Naive thymus-derived CD4-positive, alpha-beta T cell (primary cell): Measurements from ENCODE around the gene DMD. TPM values are rescaled to one million over a fixed set of nuclear protein-coding genes. Genes with fewer than 3 reads are reported as not detected.

ENCODE experiments used
- ATAC-seq: fragments of 150-1000 bp; cut with Tn5 transposase; 2 replicates; pipeline ENCODE4 v1.10.0; 2021; ENCODE audit warnings: mild to moderate bottlenecking, moderate library complexity
- CTCF ChIA-PET: fragments of 350-600 bp; sonication (Branson Sonifier 250); formaldehyde crosslinking; loops from one replicate; lab custom pipeline; 2021; ENCODE audit warnings: antibody characterized with exemption; lab: Charles Lee
- POLR2A ChIA-PET: fragments of 350-600 bp; sonication (Branson Sonifier 250); formaldehyde crosslinking; loops from one replicate; lab custom pipeline; 2021; ENCODE audit warnings: antibody characterized with exemption, inconsistent platforms; lab: Charles Lee
- DNase-seq, 9 donors: peaks; one replicate each; pipeline versions ENCODE4 v3.0.0 to v3.0.0-alpha.2; 2020 to 2022; ENCODE audit warnings: mixed read lengths in 1 of 9
- H3K27ac ChIP-seq: one replicate; pipeline ENCODE4 v1.7.0; 2013; ENCODE audit warnings: mild to moderate bottlenecking, low read depth, low read length, moderate library complexity
- H3K27me3 ChIP-seq, 2 donors: one replicate each; pipeline ENCODE4 v1.7.0; 2013; ENCODE audit warnings: low read length in 2 of 2, mild to moderate bottlenecking in 2 of 2, moderate library complexity in 2 of 2; ENCODE audit not compliant: control insufficient read depth in 2 of 2, insufficient read depth in 2 of 2
- H3K36me3 ChIP-seq, 3 experiments: 1 replicate in 2 of 3; 2 replicates in 1 of 3; pipeline ENCODE4 v1.7.0; 2013; ENCODE audit warnings: low read length in 3 of 3, mild to moderate bottlenecking in 3 of 3, moderate library complexity in 1 of 3; ENCODE audit not compliant: insufficient read depth in 3 of 3, control insufficient read depth in 2 of 3
- H3K4me1 ChIP-seq, 2 donors: one replicate each; pipeline ENCODE4 v1.7.0; 2013; ENCODE audit warnings: low read length in 2 of 2, mild to moderate bottlenecking in 2 of 2, moderate library complexity in 1 of 2; ENCODE audit not compliant: control insufficient read depth in 2 of 2, insufficient read depth in 2 of 2
- H3K4me3 ChIP-seq: 2 replicates; pipeline ENCODE4 v1.7.0; 2013; ENCODE audit warnings: mild to moderate bottlenecking, low read length
- H3K9me3 ChIP-seq, 3 experiments: 1 replicate in 2 of 3; 2 replicates in 1 of 3; pipeline ENCODE4 v1.7.0; 2013; ENCODE audit warnings: low read length in 3 of 3; ENCODE audit not compliant: control insufficient read depth in 2 of 3
- H3K27ac Mint-ChIP-seq, 9 donors: one replicate each; pipeline ENCODE4 v1.8.0; 2020 to 2022; ENCODE audit warnings: mixed read lengths in 9 of 9, mild to moderate bottlenecking in 8 of 9, moderate library complexity in 5 of 9, inconsistent platforms in 2 of 9
- H3K27me3 Mint-ChIP-seq, 5 donors: one replicate each; pipeline ENCODE4 v1.8.0; 2021 to 2022; ENCODE audit warnings: mixed read lengths in 5 of 5, mild to moderate bottlenecking in 1 of 5
- H3K36me3 Mint-ChIP-seq, 5 donors: one replicate each; pipeline ENCODE4 v1.8.0; 2020 to 2022; ENCODE audit warnings: mixed read lengths in 5 of 5, mild to moderate bottlenecking in 3 of 5, inconsistent platforms in 1 of 5
- H3K4me1 Mint-ChIP-seq, 7 donors: one replicate each; pipeline ENCODE4 v1.8.0; 2020 to 2022; ENCODE audit warnings: mixed read lengths in 7 of 7, mild to moderate bottlenecking in 3 of 7, inconsistent platforms in 1 of 7
- H3K4me3 Mint-ChIP-seq, 10 donors: one replicate each; pipeline ENCODE4 v1.8.0; 2020 to 2022; ENCODE audit warnings: mild to moderate bottlenecking in 10 of 10, mixed read lengths in 10 of 10, moderate library complexity in 6 of 10, inconsistent platforms in 2 of 10
- H3K9me3 Mint-ChIP-seq, 11 donors: one replicate each; pipeline ENCODE4 v1.8.0; 2020 to 2022; ENCODE audit warnings: mixed read lengths in 11 of 11, mild to moderate bottlenecking in 4 of 11, inconsistent platforms in 1 of 11, moderate library complexity in 1 of 11
- intact Hi-C, 2 donors: fragments of 100-400 bp; cut with micrococcal nuclease; formaldehyde crosslinking; loops; one replicate each; pipeline ENCODE4 v1.15.1; 2023
- polyA plus RNA-seq, 2 donors: library from polyadenylated mRNA; unstranded; fragments of 300-500 nt; fragmentation: Illumina TruSeq; gene quantifications; one replicate each; pipeline ENCODE4 v1.2.3, GENCODE V29; 2021
- total RNA-seq, 6 experiments: library from RNA in 5 of 6; stranded (reverse) in 5 of 6; gene quantifications; 1 replicate in 5 of 6; 2 replicates in 1 of 6; pipeline ENCODE4 v1.2.3 and lab custom pipeline; 2021 to 2026

Gene DMD
- total and polyA plus RNA-seq, 7 experiments from 2014 or later: 0.02 to 4.9 (median 0.28) TPM; not detected in 3

DNA sequence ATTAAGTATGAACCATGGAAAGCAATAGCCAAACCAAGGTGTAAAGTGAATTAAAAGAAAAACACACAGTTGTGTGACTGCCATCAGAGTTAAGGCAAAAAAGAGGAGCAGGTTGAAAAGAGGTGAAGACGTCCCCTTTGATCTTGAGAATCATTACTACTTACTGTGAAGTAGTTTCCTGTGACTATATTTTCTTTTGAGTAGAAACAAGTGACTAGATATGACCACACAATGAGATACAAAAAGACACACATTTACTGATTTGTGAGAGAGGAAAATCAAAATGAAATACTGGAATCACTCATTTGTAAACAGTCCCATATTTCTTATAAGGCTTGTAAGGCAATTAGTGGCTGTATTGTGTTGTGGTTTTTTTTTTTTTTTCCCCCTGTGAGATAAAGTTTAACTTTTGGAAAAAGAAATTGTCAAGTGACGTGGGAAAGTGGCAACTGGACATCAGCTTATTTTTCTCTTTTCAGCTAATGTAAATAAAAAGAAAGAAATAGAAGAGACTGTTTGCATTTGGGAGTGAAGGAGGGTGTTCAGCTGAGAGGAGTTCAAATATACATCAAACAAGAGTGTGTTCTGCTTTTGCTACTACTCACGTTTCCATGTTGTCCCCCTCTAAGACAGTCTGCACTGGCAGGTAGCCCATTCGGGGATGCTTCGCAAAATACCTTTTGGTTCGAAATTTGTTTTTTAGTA is 2033.1 kb downstream of the DMD start:
- Histone ChIP-seq H3K4me1 (no peaks in the 10 kb centered on the region), H3K27ac (no peak overlapping the region), H3K27me3 (no peaks in the 10 kb centered on the region), H3K9me3 (no peaks in the 10 kb centered on the region), H3K4me3 (no peak overlapping the region), H3K36me3 (no peaks in the 10 kb centered on the region)
- POLR2A ChIA-PET: no interaction called here
- intact Hi-C loops: no loop called here
- DNase-seq (no peak), ATAC-seq (no peak)
- Mint-ChIP-seq H3K27ac (no peak overlapping the region), H3K4me1 (peaks cover 0 to 3% (median 0%) of the 10 kb centered on the region in 7 donors), H3K36me3 (no peaks in the 10 kb centered on the region), H3K9me3 (no peaks in the 10 kb centered on the region), H3K4me3 (no peak overlapping the region), H3K27me3 (peaks cover 0 to 3% (median 0%) of the 10 kb centered on the region in 5 donors)
- CTCF ChIA-PET: no interaction called here

DNA sequence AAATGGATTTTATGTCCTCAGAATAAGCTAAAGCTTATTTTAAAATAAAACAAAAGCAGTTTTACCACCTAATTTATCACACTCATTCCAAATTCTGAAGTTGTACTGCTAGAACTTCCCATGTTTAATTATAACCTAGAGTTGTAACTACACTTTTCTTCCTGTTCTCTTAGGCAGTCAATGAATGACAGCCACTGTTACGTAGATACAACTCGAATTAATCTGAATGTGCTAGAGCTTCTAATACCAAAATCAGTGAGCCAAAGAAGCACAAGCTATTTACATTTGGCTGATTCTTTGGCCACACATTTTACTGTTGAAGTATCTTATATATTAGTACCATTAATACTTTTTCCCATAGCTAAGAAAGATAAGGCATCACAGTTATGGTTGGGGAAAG is 2040.6 kb downstream of the DMD start:
- Mint-ChIP-seq H3K27ac (no peak overlapping the region), H3K4me1 (no peaks in the 10 kb centered on the region), H3K27me3 (peaks cover 2 to 8% (median 4%) of the 10 kb centered on the region in 5 donors), H3K36me3 (peaks cover 0 to 3% (median 0%) of the 10 kb centered on the region in 5 donors), H3K9me3 (peaks cover 0 to 7% (median 0%) of the 10 kb centered on the region in 11 donors), H3K4me3 (no peak overlapping the region)
- H3K4me1 ChIP-seq: no peaks in the 10 kb centered on the region
- no peaks in the 10 kb centered on the region for H3K36me3 ChIP-seq
- ATAC-seq (no peak), DNase-seq (no peak)
- no peak overlapping the region for H3K4me3 ChIP-seq
- intact Hi-C loops: no loop called here
- POLR2A ChIA-PET: no interaction called here
- CTCF ChIA-PET: no interaction called here
- H3K27me3 ChIP-seq: no peaks in the 10 kb centered on the region
- no peaks in the 10 kb centered on the region for H3K9me3 ChIP-seq
- no peak overlapping the region for H3K27ac ChIP-seq

DNA sequence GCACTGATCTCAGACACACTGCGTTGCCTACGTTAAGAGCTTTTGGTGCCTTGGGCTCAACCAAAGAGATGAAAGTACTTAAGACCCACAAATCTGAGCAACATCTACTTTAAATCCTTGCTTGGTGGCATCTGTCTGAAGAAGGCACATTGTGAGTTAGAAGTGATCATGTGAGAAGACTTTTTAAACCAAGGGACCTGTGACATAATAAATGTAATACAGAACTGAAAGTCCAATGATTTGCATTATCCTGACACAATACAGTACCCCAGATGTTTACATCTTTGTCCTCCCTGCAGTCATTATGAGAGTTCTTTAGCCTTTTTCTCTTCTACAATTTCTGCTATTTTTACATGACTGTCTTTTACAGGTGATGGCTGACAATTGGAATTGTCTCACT is 2042.8 kb downstream of the DMD start:
- DNase-seq: no peak

DNA sequence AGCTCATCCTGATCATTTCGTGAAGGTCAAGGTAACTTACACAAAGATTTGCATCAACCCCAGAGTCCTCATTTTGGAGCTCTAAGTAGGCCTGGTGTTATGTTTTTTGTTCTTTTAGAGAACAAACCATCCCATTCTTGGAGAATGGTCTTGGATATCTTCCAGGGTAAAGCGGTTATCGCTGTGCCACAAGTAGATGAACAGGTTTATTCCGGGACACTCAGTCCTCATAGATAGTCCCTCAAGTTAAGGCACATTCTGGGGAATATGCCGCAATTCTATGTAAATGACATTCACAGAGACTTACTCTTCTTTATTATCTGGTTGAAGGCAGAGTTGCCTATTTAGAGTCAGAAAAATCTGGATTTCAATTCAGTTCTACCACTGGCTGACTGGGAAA is 2044.5 kb downstream of the DMD start:
- no peak overlapping the region for H3K27ac Mint-ChIP-seq
- no peak for DNase-seq
- H3K27me3 Mint-ChIP-seq: peaks cover 3 to 22% (median 4%) of the 10 kb centered on the region in 5 donors
- Histone ChIP-seq H3K4me3 (no peak overlapping the region), H3K27ac (no peak overlapping the region), H3K9me3 (no peaks in the 10 kb centered on the region), H3K36me3 (no peaks in the 10 kb centered on the region), H3K4me1 (no peaks in the 10 kb centered on the region), H3K27me3 (no peaks in the 10 kb centered on the region)
- POLR2A ChIA-PET: no interaction called here
- no peaks in the 10 kb centered on the region for H3K4me1 Mint-ChIP-seq
- intact Hi-C loops: no loop called here
- peaks cover 0 to 16% (median 0%) of the 10 kb centered on the region in 11 donors for H3K9me3 Mint-ChIP-seq
- H3K36me3 Mint-ChIP-seq: peaks cover 0 to 3% (median 3%) of the 10 kb centered on the region in 5 donors
- CTCF ChIA-PET: no interaction called here
- no peak overlapping the region for H3K4me3 Mint-ChIP-seq
- no peak for ATAC-seq

More for the DNA sequence above, 2042.8 kb downstream of the DMD start:
- Histone ChIP-seq H3K27ac (no peak overlapping the region), H3K4me1 (no peaks in the 10 kb centered on the region), H3K9me3 (no peaks in the 10 kb centered on the region), H3K4me3 (no peak overlapping the region), H3K27me3 (no peaks in the 10 kb centered on the region), H3K36me3 (no peaks in the 10 kb centered on the region)
- H3K36me3 Mint-ChIP-seq: peaks cover 0 to 3% (median under 1%) of the 10 kb centered on the region in 5 donors
- H3K4me3 Mint-ChIP-seq: no peak overlapping the region
- no peak overlapping the region for H3K27ac Mint-ChIP-seq
- peaks cover 0 to 12% (median 0%) of the 10 kb centered on the region in 11 donors for H3K9me3 Mint-ChIP-seq
- CTCF ChIA-PET: no interaction called here
- H3K4me1 Mint-ChIP-seq: no peaks in the 10 kb centered on the region
- no peak for ATAC-seq
- POLR2A ChIA-PET: no interaction called here
- intact Hi-C loops: no loop called here
- peaks cover 3 to 18% (median 4%) of the 10 kb centered on the region in 5 donors for H3K27me3 Mint-ChIP-seq

DNA sequence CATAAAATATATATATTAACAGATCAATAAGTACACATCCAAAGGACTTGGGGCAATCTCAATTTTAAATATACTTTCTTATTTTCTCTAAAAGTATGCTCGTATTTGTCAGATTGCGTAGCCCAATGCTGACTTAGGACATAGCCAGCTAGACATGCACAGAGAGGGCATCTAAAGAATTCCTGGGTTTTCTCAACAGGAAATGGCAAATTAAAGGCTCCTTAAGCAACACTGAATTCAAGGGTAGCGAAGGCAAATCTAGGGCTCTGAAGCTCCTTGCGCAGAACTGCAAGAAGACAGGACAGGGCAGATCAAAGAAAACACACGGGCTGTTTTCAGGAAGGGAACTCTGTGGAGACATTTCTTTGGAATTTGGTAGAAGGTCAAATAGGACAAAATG is 2044.9 kb downstream of the DMD start:
- no peak overlapping the region for H3K4me3 Mint-ChIP-seq
- DNase-seq (no peak), ATAC-seq (no peak)
- H3K36me3 Mint-ChIP-seq: peaks cover 0 to 3% (median 3%) of the 10 kb centered on the region in 5 donors
- H3K36me3 ChIP-seq: no peaks in the 10 kb centered on the region
- intact Hi-C loops: no loop called here
- H3K4me3 ChIP-seq: no peak overlapping the region
- peaks cover under 1 to 22% (median 4%) of the 10 kb centered on the region in 5 donors for H3K27me3 Mint-ChIP-seq
- ChIA-PET POLR2A (no interaction called here), CTCF (no interaction called here)
- no peaks in the 10 kb centered on the region for H3K4me1 ChIP-seq
- no peak overlapping the region for H3K27ac ChIP-seq
- H3K9me3 Mint-ChIP-seq: peaks cover 0 to 16% (median 0%) of the 10 kb centered on the region in 11 donors
- H3K27ac Mint-ChIP-seq: no peak overlapping the region
- H3K27me3 ChIP-seq: no peaks in the 10 kb centered on the region
- H3K4me1 Mint-ChIP-seq: no peaks in the 10 kb centered on the region
- no peaks in the 10 kb centered on the region for H3K9me3 ChIP-seq

DNA sequence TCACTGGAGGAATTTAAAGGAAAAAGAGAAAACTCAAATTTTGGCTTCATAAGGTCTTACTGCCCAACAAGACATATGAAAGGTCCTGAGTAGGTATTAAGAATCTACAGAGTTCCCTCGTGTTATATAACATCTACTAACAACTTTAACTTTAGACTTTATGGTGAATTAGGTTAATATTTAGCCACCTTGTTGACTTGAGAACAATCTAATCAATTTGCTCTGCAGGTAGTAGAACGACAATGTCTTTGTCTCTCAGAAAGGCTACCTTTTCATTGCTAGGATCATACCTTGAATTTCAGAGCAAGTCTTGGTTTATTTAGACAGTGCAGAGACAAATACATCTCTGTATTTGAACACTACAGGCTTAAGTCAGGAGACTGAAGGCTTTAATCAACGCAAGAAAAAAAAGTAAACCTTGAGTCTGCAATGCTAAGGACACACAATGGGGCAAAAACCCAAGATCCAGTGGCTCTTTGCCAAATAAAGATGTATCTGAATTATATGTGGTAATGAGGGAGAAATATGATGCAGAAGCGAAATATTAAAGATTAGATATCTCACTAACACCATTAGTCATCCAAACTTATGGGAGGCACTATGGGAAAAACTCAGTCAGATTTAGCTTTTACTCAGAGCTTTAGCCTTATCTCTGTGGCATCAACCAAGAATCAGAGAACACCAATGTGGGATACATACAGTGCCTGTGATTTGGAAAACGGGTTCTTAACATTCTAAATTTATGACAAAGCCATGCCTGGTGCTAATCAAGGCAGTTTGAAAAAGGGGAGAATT is 2045.9 kb downstream of the DMD start:
- Histone ChIP-seq H3K27ac (no peak overlapping the region), H3K27me3 (no peaks in the 10 kb centered on the region), H3K4me3 (no peak overlapping the region), H3K36me3 (no peaks in the 10 kb centered on the region), H3K9me3 (no peaks in the 10 kb centered on the region), H3K4me1 (no peaks in the 10 kb centered on the region)
- CTCF ChIA-PET: no interaction called here
- intact Hi-C loops: no loop called here
- no peaks in the 10 kb centered on the region for H3K4me1 Mint-ChIP-seq
- DNase-seq (no peak), ATAC-seq (no peak)
- POLR2A ChIA-PET: no interaction called here
- no peak overlapping the region for H3K27ac Mint-ChIP-seq
- peaks cover 0 to 3% (median 3%) of the 10 kb centered on the region in 5 donors for H3K36me3 Mint-ChIP-seq
- peaks cover 0 to 16% (median 0%) of the 10 kb centered on the region in 11 donors for H3K9me3 Mint-ChIP-seq
- H3K27me3 Mint-ChIP-seq: peaks cover 0 to 22% (median 4%) of the 10 kb centered on the region in 5 donors
- no peak overlapping the region for H3K4me3 Mint-ChIP-seq
